GM21619 (cell line): ENCODE measurements around the gene AMH.

Source experiments
- ATAC-seq: cut with Tn5 transposase; IDR thresholded peaks from one replicate; pipeline ENCODE4 v1.9.1; 2021; ENCODE audit not compliant: unreplicated experiment

Gene AMH

DNA sequence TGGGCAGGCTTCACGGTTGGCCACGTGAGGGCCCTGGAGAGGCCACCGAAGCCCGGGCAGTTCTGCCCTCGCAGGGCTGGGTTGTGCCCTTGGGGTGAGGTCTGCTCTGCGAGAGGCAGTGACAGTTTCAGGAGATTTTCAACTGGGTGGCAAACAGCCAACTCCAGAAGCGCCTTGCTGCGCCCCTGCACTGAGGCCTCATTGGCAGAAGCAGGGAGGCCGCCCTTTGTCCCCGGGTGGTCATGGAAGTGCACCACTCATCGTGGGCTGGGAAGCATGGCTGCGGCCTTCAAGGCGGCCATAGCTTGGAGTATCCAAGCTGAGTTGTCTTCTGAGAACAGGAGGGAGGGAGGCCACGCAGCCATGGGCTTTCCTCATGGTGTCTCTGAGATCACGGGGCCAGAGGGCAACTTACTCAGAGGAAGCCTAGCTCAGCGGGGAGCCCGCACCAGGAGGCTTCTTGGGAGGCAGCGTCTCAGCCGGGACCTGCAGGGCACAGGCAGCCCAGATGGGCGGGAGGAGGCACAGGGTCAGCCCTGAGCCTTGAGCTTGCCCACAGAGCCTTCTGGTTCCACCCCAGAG, 27.8 kb upstream of the AMH start:
- ATAC-seq, result no peak

DNA sequence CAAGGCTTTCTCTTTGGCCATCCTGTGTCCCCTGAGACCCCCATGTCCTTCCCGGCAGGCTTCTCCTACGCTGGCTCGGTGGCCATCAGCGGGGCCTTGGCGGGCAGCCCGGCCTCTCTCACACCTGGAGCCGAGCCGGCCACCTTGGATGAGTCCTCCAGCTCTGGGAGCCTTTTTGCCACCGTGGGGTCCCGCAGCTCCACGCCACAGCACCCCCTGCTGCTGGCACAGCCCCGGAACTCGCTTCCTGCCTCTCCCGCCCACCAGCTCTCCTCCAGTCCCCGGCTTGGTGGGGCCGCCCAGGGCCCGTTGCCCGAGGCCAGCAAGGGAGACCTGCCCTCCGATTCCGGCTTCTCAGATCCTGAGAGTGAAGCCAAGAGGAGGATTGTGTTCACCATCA, 27.2 kb upstream of the AMH start:
- no peak for ATAC-seq

GRCh38 chr19:2223391-2223790, 25.7 kb upstream of the AMH start:
- no peak for ATAC-seq

DNA sequence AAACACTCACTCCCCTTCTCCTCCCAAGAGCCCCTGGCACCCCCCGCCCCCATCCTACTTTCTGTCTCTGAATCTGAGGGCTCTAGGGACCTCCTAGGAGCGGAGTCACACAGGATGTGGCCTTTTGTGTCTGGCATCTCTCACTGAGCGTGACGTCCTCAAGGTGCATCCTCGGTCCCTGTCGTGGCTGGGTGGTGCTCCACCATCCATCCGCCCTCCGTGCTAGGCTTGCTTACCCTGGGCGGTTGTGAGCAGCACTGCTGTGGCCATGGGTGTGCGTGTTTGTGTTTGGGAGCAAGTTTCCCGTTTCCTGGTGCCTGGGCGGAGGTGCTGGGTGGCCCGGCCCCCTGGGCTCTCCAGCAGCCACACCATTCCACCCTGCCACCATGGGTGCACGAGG, 25.2 kb upstream of the AMH start:
- peak; percentile 52 for ATAC-seq

DNA sequence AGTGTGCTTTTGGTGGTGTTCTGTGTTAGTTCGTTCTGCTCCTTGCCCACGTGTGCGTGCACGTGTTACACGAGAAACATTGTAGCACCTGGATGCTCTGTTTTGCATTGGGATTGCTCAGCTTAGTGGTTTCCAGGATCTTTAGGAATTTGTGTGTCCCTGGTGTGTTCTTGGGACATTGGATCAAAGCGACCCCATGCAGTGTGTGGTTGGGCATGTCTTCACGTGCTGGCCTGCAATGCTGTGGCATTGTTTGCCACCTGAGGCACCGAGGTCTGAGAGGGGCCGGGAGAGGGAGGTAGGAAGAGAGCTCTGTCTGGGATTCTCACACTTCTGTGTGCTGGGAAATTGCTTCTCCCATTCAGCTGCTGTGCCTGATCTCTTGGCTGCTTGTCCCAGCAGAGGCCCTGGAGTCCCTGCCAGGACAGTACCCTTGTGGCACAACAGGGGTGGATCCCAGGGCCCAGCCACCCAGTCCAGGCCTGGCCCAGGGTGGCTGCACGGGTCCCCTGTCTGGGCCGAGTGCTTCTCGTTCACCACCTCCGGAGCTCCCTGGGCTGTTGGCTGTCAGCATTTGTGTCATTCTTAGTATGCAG, 24.3 kb upstream of the AMH start:
- ATAC-seq, result no peak

DNA sequence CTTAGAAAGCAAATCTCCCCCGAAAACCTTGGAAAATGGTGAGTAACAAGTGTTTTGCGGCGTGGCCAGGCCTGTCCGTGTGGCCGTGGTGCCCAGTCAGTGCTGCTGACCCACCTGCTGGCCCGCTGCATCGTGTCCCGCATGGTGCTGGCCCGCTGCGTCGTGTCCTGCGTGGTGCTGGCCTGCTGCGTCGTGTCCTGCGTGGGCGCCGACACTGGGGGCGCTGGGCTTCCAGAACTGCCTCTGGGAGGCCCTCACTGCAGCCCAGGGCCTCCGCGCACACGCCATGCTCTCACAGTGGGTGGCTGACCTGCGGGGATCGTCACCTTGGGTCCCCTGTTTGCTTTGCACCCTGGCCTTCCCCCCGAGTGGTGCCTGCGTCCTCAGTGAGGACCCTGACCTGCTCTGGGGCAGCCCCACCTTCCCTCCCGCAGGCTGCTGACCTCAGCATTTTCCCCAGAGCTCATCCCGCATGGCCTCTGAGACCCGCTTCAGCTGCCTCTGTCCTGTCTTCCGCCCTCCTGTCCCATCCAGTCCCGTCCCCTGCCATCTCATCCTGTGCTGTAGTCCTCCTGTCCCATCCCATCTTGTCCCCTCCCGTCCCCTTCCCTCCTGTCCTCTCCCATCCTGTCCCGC, 23.6 kb upstream of the AMH start:
- no peak for ATAC-seq

DNA sequence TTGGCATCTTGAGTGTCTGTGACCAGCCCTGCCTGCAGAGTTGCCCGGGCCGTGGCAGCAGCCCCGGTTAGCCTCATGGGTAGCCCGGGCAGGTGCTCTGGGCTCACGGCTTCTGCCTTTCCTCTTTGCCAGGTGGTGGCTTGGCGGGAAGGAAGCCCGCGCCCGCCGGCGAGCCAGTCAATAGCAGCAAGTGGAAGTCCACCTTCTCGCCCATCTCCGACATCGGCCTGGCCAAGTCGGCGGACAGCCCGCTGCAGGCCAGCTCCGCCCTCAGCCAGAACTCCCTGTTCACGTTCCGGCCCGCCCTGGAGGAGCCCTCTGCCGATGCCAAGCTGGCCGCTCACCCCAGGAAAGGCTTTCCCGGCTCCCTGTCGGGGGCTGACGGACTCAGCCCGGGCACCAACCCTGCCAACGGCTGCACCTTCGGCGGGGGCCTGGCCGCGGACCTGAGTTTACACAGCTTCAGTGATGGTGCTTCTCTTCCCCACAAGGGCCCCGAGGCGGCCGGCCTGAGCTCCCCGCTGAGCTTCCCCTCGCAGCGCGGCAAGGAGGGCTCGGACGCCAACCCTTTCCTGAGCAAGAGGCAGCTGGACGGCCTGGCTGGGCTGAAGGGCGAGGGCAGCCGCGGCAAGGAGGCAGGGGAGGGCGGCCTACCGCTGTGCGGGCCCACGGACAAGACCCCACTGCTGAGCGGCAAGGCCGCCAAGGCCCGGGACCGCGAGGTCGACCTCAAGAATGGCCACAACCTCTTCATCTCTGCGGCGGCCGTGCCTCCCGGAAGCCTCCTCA, 22.9 kb upstream of the AMH start:
- no peak for ATAC-seq

DNA sequence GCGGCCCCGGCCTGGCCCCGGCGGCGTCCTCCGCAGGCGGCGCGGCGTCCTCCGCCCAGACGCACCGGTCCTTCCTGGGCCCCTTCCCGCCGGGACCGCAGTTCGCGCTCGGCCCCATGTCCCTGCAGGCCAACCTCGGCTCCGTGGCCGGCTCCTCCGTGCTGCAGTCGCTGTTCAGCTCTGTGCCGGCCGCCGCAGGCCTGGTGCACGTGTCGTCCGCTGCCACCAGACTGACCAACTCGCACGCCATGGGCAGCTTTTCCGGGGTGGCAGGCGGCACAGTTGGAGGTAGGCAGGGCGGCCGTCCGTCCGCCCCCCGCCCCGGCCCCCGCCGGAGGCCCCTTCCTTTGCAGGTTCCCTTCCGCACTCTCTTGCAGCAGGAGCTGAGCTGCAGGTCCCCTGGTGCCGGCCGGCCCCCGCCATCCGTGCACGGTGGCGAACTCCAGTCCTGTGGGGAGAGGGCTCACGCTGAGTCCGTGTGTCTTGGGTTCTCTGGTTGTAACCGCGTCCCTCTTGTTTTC, 22.2 kb upstream of the AMH start:
- ATAC-seq, result no peak

DNA sequence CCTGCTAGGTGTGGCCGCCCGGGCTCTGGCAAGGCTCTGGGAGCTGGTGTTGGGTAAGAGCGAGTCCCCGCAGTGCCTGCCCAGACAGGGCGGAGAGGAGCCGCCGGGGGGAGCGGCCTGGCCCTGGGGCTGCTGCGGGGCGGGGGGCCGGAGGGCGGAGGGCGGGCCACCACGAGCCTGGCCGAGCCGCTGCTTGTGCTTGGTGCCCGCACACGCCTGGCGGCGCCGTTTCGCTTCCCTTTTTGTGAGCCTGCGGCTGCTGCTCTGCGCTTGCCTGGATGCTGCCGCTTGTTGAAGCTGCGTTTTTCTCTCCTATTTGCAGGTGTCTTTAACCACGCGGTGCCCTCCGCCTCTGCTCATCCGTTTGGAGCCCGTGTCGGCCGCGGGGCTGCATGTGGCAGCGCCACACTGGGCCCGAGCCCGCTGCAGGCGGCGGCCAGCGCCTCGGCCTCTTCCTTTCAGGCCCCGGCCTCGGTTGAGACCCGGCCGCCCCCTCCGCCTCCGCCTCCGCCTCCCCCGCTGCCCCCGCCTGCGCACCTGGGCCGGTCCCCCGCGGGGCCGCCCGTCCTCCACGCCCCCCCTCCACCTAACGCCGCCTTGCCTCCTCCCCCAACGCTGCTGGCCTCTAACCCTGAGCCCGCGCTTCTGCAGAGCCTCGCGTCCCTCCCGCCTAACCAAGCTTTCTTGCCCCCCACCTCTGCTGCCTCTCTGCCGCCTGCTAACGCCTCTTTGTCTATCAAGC, 21.5 kb upstream of the AMH start:
- ATAC-seq, result no peak

DNA sequence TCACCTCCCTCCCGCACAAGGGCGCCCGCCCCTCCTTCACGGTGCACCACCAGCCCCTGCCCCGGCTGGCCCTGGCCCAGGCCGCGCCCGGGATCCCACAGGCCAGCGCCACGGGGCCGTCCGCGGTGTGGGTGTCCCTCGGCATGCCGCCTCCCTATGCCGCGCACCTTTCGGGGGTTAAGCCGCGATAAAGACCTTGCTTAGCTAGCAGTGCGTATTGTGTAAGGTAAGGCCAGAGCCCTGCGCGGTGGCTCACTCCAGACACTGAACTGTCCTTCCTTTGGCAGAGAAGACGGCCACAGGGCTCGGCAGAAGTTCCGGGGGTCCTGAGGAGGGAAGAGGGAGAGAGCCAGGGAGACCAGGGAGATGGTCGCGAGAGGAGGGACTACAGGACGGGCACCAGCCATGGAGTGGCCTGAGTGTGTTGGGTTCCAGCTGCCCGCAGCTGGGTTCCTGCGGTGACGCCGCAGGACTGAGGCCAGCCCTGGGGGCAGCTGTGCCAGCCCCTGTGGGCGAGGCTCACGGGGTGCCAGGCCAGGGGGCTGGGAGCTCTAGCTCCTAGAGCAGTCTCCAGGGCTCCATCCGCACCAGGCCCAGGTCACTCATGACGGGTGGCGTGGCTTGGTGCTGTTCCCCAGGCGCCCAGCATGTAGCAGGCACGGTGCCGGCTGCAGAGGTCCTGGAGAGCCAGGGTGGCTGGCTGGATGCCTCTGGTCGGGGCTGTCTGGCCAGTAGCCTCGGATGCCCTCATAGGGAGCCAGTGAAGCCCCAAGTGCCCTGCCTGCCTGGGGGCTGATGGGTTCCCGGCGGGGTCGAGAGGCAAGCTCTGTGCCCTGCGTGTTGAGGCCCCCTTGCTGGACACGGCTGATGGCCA, 20.7 kb upstream of the AMH start:
- ATAC-seq, result no peak

- ATAC-seq, result no peak
Measured at GRCh38 chr19:2229103-2230032, 19.8 kb upstream of the AMH start.

DNA sequence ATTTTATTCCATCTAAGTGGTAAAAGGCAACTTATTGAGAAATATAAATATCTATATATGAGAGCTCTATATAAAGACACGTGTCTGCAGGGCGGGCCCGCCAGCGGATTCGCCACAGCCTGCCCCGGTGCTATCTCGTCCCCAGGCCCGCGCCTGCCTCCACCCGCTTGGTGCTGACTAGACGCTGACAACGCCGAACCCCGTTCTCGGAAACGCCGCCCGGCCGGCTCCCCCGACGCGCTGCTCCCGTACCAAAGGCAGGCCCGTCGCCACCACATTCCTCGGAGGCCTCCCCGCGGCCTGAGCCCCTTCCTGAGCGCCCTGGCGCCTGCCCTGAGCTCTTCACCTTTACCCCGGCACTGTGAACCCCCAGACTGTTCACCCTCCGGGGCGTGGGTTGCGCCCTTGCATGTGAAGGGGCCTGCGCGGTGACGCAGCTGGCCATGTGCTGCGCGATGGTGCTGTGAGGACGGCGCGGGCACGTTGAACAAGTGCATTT, 19.0 kb upstream of the AMH start:
- ATAC-seq, result no peak

DNA sequence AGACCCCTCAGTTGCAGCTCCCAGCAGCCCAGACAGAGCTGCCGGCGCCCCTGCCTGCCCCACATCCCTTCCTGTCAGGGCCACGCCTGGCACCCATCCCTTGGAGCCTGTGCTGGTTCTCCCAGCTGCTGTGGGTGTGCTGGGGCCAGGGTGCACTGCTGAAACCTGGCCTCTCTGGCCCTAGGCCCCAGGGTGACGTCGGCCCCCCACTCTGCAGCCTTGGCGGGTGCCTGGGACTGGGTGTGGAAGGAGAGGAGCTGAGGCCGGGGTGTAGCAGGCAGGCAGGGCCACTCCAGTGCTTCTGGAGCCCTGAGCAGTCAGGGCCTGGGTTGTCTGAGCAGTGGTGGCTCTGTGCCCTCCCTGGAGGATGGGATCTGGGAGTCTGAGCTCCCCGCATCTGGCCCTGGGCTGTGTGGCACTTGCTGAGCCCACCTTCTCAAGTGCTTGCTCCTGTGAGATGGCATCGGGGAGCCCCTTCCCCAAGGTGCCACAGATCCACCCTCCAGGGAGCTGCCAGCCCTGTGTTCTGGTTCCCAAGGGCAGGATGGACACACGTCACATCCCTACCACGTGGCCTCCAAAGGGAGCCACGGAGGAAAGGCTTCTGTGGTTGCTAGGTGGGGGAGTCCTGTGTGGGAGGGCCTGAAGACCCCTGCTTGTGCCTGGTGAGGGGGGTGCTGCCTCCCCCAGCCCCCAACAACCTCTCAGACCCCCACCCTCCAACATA, 18.2 kb upstream of the AMH start:
- no peak for ATAC-seq

DNA sequence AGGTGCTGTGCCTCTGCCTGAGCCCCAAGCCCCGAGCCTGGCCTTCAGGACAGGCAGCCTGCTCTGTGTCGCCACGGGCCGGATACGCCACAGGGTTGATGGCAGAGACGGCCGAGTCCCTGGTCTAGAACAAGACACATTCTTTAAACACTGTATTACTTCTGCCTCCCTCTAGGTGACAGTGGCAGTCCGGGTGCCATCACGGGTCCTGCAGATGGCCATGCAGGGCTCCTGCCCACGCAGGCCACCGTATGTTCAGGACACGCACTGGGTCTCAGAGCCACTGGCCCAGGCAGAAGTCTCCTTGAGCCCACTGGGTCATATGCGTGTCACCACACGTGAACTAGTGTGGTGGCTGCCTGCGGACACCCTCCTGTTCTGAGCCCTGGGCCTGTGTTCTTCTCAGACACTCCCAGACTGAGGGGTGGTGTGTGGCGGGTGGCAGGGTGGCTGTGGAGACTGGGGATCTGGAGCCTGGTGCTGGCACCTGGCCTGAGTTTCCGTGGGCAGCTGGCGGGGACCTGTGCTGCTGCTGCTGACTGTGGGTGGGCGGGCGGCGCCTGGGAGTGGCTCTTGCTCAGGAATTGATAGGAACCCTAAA, 17.4 kb upstream of the AMH start:
- ATAC-seq, result no peak

DNA sequence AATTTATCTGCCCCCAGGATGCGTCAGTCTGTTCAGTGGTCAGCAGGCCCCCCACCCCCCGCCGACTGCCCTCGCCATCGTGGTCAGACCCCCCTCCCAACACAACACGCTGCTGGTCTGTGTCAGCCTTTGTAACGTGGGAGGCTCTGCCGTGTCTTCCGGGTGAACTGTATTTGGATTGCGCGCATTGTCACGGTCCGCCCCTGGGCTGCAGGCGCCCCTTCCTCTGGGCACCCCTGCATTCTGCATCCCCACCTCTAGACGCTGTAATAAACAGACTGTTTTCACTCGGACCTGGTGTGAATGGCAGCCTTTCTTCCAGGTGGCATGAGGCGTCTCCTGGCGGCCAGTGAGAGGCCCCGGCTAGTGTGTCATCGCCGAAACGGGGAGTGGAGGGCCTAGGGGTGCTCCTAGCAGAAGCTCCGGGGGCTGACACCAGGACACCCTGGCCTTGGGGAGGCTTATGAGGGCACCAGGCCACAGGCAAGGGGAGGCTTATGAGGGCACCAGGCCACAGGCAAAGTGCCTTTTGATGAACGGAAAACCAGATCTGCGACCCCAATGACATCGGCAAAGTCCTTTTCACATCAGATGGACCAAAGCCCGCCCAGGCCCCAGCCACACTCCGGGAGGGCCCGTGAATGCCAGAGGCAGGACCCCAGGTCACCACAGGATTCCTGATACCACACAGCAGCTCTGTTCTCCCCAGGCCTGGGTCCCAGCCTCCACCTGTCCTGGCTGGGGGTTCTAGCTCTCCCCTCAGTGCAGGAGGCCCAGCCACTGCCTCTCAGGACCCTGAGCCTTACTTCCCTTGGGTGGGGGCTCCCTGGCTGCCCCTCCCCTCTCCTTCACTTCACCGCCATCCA, 16.6 kb upstream of the AMH start:
- ATAC-seq, result no peak

DNA sequence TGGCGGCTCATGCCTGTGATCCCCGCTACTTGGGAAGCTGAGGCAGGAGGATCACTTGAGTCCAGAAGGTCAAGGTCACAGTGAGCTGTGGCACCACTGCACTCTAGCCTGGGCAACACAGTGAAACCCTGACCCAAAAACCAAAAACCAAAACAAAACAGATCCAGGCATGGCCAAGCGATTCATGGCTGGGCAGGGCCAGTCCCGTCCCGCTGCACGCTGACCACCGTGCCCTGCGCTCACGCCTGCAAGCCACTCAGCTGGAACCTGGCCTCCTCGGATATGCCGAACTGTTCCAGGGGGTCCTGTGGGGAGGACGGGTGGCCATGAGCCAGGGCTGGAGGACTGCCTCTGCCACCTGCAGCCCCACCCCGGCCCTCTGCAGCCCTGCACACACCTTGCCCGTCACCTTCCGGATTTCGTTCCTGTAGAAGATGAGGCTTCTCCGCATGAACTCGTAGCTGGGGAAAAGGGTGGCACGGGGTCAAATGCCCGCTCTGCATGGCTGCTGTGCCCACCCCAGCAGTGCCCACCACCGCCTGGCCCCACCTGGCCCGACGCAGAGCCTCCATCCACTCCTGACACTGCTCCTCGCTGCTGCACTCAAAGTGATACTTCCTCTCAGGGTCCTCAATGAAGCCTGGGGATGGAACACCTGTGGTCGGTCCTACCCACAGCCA, 15.4 kb upstream of the AMH start:
- ATAC-seq, result no peak
